ENCODE data around the gene PLEKHM3.

DNA sequence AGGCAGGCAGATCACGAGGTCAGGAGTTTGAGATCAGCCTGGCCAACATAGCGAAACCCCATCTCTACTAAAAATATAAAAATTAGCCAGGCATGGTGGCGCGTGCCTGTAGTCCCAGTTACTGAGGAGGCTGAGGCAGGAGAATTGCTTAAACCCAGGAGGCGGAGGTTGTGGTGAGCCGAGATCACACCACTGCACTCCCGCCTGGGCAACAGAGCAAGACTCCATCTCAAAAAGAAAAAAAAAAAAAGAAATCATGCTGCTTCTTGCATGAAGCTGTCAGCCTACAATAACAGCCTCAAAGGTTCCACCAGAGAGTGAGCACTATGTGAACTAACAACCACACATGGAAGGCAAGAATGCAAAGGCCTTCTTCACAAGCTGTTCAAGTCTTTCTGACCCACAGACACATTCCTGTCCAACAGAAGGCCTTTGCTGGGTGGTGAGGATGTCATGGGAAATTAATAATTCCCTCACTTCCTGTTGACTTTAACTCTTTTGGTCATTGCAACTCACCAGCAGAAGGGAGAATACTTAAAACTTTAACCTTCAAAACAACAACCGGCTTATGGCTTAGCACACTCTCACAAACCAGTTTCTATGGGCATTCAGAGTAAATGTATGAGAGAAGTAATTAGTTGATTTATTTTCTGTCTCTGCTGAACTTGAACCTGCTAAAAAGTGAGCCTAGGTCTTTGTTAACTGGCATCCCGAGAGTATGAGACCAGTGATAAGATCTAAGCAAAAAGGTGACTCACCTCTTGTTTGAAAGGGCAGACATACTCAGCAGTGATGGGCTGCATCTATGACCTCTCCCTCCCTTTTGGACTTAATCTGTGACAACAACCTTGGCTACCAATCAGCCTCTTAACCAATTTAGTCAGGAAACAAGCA lies 11.8 kb downstream of the PLEKHM3 start:
- TF ChIP-seq, protein P1, sequence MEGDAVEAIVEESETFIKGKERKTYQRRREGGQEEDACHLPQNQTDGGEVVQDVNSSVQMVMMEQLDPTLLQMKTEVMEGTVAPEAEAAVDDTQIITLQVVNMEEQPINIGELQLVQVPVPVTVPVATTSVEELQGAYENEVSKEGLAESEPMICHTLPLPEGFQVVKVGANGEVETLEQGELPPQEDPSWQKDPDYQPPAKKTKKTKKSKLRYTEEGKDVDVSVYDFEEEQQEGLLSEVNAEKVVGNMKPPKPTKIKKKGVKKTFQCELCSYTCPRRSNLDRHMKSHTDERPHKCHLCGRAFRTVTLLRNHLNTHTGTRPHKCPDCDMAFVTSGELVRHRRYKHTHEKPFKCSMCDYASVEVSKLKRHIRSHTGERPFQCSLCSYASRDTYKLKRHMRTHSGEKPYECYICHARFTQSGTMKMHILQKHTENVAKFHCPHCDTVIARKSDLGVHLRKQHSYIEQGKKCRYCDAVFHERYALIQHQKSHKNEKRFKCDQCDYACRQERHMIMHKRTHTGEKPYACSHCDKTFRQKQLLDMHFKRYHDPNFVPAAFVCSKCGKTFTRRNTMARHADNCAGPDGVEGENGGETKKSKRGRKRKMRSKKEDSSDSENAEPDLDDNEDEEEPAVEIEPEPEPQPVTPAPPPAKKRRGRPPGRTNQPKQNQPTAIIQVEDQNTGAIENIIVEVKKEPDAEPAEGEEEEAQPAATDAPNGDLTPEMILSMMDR (IDR thresholded peaks at IDR 0.05), result no peak
- no peak for TF ChIP-seq POLR2A (IDR thresholded peaks at IDR 0.05)

Measured in right lobe of liver (tissue), 4 donors.